Type B pancreatic cell (in vitro differentiated cells): Measurements from ENCODE around the gene BRPF3. TPM values are rescaled to one million over a fixed set of nuclear protein-coding genes. Genes with fewer than 3 reads are reported as not detected.

Experiments
- DNase-seq: peaks from one replicate; pipeline ENCODE4 v3.0.0; 2021; ENCODE audit warnings: mixed read lengths; ENCODE audit not compliant: unreplicated experiment; ENCODE audit errors: extremely low spot score
- H3K27ac Mint-ChIP-seq: 2 replicates; pipeline ENCODE4 v1.8.0; 2021; ENCODE audit warnings: mild to moderate bottlenecking, mixed read lengths
- H3K27me3 Mint-ChIP-seq: 2 replicates; pipeline ENCODE4 v1.8.0; 2021; ENCODE audit warnings: mixed read lengths
- H3K36me3 Mint-ChIP-seq: 2 replicates; pipeline ENCODE4 v1.8.0; 2021; ENCODE audit warnings: mixed read lengths
- H3K4me1 Mint-ChIP-seq: one replicate; pipeline ENCODE4 v1.8.0; 2021; ENCODE audit warnings: mixed read lengths; ENCODE audit not compliant: unreplicated experiment
- H3K4me3 Mint-ChIP-seq: 2 replicates; pipeline ENCODE4 v1.8.0; 2021; ENCODE audit warnings: mild to moderate bottlenecking, mixed read lengths
- H3K9me3 Mint-ChIP-seq: 2 replicates; pipeline ENCODE4 v1.8.0; 2021; ENCODE audit warnings: mixed read lengths
- long read RNA-seq: library from polyadenylated mRNA; unstranded; transcript quantifications from one replicate; pipeline ENCODE4 v2.0.0, GENCODE V29; 2020
- total RNA-seq: library from RNA; stranded (reverse); gene quantifications from 2 replicates; pipeline ENCODE4 v1.2.1, GENCODE V29; 2021; ENCODE audit warnings: low replicate concordance
- TF ChIP-seq, protein P1 (sequence below): fragments of 200-600 bp; sonication (generic); conservative IDR thresholded peaks from 2 replicates; pipeline ENCODE4 v1.5.0; 2021; ENCODE audit warnings: antibody characterized with exemption, mild to moderate bottlenecking

The BRPF3 gene
- total RNA-seq = 47.7 and 48.4 TPM in 2 replicates
- long read RNA-seq, partial matches to known transcripts = 1 of 25 reads
- long read RNA-seq, other reads (novel, unspliced or antisense) = 24 of 25 reads

DNA sequence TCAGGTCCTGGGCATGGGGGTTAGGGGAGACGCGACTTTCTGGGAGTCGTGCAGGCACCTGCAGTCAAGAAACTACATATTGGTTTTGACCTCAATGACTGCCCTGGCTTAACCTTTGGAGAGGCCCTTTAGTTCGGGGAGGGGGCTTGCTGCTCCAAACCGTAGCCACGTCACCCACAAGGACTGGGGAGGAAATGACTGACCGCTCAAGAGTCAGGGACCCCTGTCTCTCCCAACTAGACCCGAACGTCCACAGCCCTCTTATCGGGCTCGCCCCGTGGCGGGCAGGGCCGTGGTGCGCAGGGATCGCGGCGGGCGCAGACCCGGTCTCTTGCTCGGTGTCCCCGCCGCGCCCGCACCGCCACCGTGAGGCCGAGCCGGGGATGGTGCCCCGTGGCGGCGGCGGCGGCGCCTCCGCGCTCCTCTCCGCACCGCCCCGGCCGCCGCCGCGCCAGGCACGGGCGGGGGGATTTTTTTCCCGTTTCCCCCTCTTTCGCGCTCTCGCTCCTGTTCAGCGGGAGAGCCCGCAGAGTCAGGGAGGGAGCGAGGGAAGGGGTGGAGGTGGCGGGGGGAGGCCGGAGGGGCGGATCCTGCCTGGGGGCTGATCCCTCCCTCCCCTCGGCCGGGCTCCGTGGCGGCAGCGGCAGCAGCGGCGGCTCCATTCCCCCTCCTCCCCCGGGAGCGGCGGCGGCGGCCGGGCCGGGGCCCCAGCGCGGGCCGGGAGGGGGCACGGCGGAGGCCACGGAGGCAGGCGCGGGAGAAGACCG lies at the start of gene BRPF3:
Gene BRPF3 (plus strand): TSS at position 632 of the 767 bp plus-strand sequence. CDS start 3,579 bp downstream, outside the sequence.
- Mint-ChIP-seq H3K36me3 (peaks cover 25% of the 10 kb centered on the region), H3K9me3 (no peaks in the 10 kb centered on the region), H3K4me3 (peak within 1 kb of the TSS; percentile 93), H3K4me1 (peaks cover 5% of the 10 kb centered on the region), H3K27me3 (no peaks in the 10 kb centered on the region), H3K27ac (peak within 1 kb of the TSS; percentile 85)
- TF ChIP-seq, protein P1, sequence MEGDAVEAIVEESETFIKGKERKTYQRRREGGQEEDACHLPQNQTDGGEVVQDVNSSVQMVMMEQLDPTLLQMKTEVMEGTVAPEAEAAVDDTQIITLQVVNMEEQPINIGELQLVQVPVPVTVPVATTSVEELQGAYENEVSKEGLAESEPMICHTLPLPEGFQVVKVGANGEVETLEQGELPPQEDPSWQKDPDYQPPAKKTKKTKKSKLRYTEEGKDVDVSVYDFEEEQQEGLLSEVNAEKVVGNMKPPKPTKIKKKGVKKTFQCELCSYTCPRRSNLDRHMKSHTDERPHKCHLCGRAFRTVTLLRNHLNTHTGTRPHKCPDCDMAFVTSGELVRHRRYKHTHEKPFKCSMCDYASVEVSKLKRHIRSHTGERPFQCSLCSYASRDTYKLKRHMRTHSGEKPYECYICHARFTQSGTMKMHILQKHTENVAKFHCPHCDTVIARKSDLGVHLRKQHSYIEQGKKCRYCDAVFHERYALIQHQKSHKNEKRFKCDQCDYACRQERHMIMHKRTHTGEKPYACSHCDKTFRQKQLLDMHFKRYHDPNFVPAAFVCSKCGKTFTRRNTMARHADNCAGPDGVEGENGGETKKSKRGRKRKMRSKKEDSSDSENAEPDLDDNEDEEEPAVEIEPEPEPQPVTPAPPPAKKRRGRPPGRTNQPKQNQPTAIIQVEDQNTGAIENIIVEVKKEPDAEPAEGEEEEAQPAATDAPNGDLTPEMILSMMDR = peak; percentile 67
- DNase-seq = peak; percentile 88

DNA sequence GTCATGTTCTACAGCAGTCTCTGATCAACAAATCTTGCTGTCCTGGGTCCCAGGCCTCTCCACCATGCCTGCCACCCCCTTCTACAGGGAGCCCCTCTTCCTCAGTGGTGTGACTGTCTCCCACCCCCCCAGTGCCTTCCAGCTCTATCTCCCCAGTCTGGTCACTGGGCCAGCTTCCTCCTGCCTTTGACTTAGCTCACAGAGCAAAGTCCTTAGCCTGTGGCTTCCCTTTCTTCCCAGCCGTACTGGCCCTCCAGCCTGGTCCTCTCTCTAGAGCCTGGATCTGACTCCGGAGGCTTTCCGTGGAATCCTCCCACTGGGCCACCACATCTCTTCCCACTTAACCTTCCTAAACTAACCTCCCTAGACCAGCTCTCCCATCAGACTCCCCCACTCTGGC lies 49.2 kb upstream of the BRPF3 start:
- TF ChIP-seq, protein P1 = no peak
- no peaks in the 10 kb centered on the region for H3K36me3 Mint-ChIP-seq
- DNase-seq = no peak
- no peaks in the 10 kb centered on the region for H3K27me3 Mint-ChIP-seq
- H3K27ac Mint-ChIP-seq = no peak overlapping the region
- no peaks in the 10 kb centered on the region for H3K9me3 Mint-ChIP-seq
- H3K4me1 Mint-ChIP-seq = no peaks in the 10 kb centered on the region
- H3K4me3 Mint-ChIP-seq = no peak overlapping the region

DNA sequence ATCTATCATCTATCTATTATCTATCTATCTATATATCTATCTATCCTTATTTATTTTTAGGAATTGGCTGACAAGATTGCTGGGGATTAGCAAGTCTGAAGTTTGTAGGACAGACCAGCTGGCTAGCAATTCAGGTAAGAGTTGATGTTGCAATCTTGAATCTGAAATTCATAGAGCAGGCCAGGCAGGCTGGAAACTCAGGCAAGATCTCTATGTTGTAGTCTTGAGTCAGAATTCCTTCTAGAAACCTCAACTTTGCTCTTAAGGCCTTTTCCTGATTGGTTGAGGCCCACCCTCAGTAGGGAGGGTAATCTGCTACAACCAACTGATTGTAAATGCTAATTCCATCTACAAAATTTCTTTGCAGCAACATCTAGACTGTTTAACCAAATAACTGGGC lies 47.1 kb upstream of the BRPF3 start:
- TF ChIP-seq, protein P1 = no peak
- H3K36me3 Mint-ChIP-seq = peaks cover 2% of the 10 kb centered on the region

DNA sequence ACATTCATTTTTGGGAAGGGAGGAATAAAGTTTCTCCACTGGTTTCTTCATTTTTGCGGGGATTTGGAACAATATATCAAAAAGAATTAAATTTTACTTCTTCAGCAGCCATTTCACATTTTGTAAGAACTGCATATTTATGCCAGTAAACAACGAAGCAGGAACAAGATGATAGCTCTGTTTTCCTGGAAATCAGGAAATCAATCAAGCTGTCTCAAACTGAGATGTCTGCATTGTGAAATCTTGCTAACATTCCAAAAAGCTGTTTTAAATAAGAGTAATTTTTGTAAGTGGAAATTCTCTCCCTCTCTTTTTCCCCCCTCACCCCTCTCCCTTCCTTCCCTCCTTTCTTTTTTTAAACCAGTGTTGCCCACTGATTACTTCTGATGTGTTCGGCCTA lies 46.3 kb upstream of the BRPF3 start:
- Mint-ChIP-seq H3K4me1 (peaks cover 4% of the 10 kb centered on the region), H3K9me3 (peaks cover 10% of the 10 kb centered on the region), H3K27ac (no peak overlapping the region), H3K27me3 (no peaks in the 10 kb centered on the region), H3K4me3 (no peak overlapping the region), H3K36me3 (peaks cover 4% of the 10 kb centered on the region)
- DNase-seq = no peak
- TF ChIP-seq, protein P1 = no peak

More for the DNA sequence above, 47.1 kb upstream of the BRPF3 start:
- Mint-ChIP-seq H3K9me3 (peaks cover 7% of the 10 kb centered on the region), H3K27ac (no peak overlapping the region), H3K27me3 (no peaks in the 10 kb centered on the region), H3K4me3 (no peak overlapping the region), H3K4me1 (peaks cover 3% of the 10 kb centered on the region)
- no peak for DNase-seq

DNA sequence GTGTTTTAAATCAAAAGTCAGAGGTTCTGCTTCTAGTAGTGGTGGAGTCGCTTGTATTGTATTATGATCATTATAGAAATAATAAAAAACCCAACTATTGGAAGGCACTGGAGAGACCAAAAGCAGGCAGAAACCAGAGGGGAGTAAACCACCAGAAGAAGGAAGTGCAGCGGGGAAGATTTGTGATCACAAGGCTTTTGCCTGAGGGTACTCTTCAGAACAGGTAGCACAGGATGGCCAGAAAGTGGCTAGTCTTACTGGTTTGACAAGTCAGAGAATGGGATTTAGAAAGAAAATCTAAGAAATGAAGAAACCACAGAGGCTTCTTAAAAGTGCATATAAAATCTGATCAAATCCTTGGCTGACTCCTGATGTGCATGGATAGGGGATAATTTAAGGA lies 42.3 kb upstream of the BRPF3 start:
- H3K4me3 Mint-ChIP-seq = peak overlapping the region; percentile 72
- H3K9me3 Mint-ChIP-seq = peaks cover 14% of the 10 kb centered on the region
- peaks cover 4% of the 10 kb centered on the region for H3K36me3 Mint-ChIP-seq
- peak overlapping the region; percentile 90 for H3K27ac Mint-ChIP-seq
- H3K4me1 Mint-ChIP-seq = peaks cover 4% of the 10 kb centered on the region
- TF ChIP-seq, protein P1 = no peak
- no peak for DNase-seq
- no peaks in the 10 kb centered on the region for H3K27me3 Mint-ChIP-seq
